GM18519 (cell line): ENCODE measurements around the gene ZNF425.
"Not testable (repeated sequence)": the region's sequence is repeated elsewhere in the genome, so short reads cannot be mapped to it uniquely, and the experiment has no call there.

Experiments used
- ATAC-seq: cut with Tn5 transposase; IDR thresholded peaks from one replicate; pipeline ENCODE4 v1.9.1; 2021; ENCODE audit warnings: mild to moderate bottlenecking, moderate library complexity; ENCODE audit not compliant: unreplicated experiment, low FRiP score

Gene ZNF425

GRCh38 chr7:149074116-149074885 is 51.8 kb downstream of the ZNF425 start:
- ATAC-seq, result no peak

GRCh38 chr7:149072438-149072775 is 53.7 kb downstream of the ZNF425 start:
- no peak for ATAC-seq

- ATAC-seq, result no peak
Observed at GRCh38 chr7:149071641-149072437, 54.3 kb downstream of the ZNF425 start.

GRCh38 chr7:149071182-149071635 is 54.9 kb downstream of the ZNF425 start:
- ATAC-seq, result no peak

GRCh38 chr7:149070372-149071125 is 55.6 kb downstream of the ZNF425 start:
- ATAC-seq, result no peak

- no peak for ATAC-seq
Observed at GRCh38 chr7:149067869-149068268, 58.3 kb downstream of the ZNF425 start.

- no peak for ATAC-seq
Observed at GRCh38 chr7:149063476-149063875, 62.6 kb downstream of the ZNF425 start.

GRCh38 chr7:149062217-149062899 is 63.8 kb downstream of the ZNF425 start:
- not testable (repeated sequence) for ATAC-seq

GRCh38 chr7:149060156-149060555 is 66.0 kb downstream of the ZNF425 start:
- no peak for ATAC-seq

- no peak for ATAC-seq
Observed at GRCh38 chr7:149053885-149054284, 72.2 kb downstream of the ZNF425 start.

GRCh38 chr7:149053384-149053783 is 72.7 kb downstream of the ZNF425 start:
- no peak for ATAC-seq
